ENCODE results near the gene SELE. TPM values are rescaled to one million over a fixed set of nuclear protein-coding genes. Genes with fewer than 3 reads are reported as not detected.

Gene SELE
- total and polyA plus RNA-seq, 9 of the 15 experiments (the other 6 are each of a cell fraction or from before 2014, with no cell fraction given), result 0.08 TPM; not detected in 8

DNA sequence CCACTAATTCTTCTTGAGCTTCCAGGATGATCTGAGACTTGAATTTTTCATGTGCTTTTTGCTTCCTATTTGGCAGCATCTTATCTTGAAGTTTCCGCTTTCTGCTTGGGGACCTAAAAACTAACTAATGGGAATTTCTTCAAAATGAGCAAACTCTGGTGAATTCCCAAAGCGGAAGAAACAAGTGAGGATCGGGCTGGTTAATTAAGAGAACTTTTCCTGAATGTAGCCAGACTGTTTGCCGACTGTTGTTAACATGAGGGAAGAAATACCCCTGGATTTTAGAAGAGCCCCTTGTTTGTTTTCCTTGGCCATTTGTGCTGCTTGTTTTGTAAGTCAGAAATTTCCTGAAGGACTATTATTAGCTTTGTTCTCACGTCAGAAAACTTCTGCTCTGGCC lies 6.1 kb upstream of the SELE start:
- Histone ChIP-seq H3K9me1 (ENCODE audit: control insufficient read depth, insufficient read depth, low read length) (no peaks in the 10 kb centered on the region), H3K79me2 (ENCODE audit: control insufficient read depth, insufficient read depth, low read length) (no peaks in the 10 kb centered on the region), H4K20me1 (replicated peaks; ENCODE audit: control insufficient read depth, insufficient read depth, low read length) (no peaks in the 10 kb centered on the region), H3K27ac (ENCODE audit: extremely low read depth, low read depth, low read length) (no peak overlapping the region), H3K4me1 (replicated peaks in 1 of 2; ENCODE audit: control insufficient read depth in 2 of 2, insufficient read depth in 2 of 2, low read length in 2 of 2) (no peaks in the 10 kb centered on the region), H3K9ac (ENCODE audit: insufficient read depth in 1 of 2, low read depth in 2 of 2, low read length in 2 of 2) (no peak overlapping the region), H3K9me3 (replicated peaks; ENCODE audit: control insufficient read depth, insufficient read depth, low read depth, low read length) (no peaks in the 10 kb centered on the region), H3K4me2 (ENCODE audit: insufficient read depth, low read length) (no peak overlapping the region), H3K27me3 (ENCODE audit: control insufficient read depth in 2 of 2, insufficient read depth in 2 of 2, low read length in 2 of 2) (peaks cover 0 to 6% of the 10 kb centered on the region in 2 experiments; a peak in 1 of 5 replicates), H3K4me3 (no peak overlapping the region), H3K36me3 (ENCODE audit: control insufficient read depth, insufficient read depth, low read length) (no peaks in the 10 kb centered on the region), H2AFZ (ENCODE audit: low read depth, low read length) (no peak overlapping the region)
- in situ Hi-C loops (cut with MboI), result no loop called here
- DNase-seq (ENCODE audit: extremely low read depth in 1 of 4, low spot score in 3 of 4) (no peak), FAIRE-seq (no peak), ATAC-seq (no peak)
- ChIA-PET CTCF (ENCODE audit: low intra/inter-chr PET ratio) (no interaction called here), POLR2A (no interaction called here)
- WGBS (ENCODE audit: insufficient coverage, low coverage, missing lambda C conversion rate), result 6% methylated on average over 5 of the region's 5 CpGs
- BruUV-seq (replicated peaks), result no TSS peak
- intact Hi-C loops (cut with micrococcal nuclease), result no loop called here
- TF ChIP-seq, protein P1, sequence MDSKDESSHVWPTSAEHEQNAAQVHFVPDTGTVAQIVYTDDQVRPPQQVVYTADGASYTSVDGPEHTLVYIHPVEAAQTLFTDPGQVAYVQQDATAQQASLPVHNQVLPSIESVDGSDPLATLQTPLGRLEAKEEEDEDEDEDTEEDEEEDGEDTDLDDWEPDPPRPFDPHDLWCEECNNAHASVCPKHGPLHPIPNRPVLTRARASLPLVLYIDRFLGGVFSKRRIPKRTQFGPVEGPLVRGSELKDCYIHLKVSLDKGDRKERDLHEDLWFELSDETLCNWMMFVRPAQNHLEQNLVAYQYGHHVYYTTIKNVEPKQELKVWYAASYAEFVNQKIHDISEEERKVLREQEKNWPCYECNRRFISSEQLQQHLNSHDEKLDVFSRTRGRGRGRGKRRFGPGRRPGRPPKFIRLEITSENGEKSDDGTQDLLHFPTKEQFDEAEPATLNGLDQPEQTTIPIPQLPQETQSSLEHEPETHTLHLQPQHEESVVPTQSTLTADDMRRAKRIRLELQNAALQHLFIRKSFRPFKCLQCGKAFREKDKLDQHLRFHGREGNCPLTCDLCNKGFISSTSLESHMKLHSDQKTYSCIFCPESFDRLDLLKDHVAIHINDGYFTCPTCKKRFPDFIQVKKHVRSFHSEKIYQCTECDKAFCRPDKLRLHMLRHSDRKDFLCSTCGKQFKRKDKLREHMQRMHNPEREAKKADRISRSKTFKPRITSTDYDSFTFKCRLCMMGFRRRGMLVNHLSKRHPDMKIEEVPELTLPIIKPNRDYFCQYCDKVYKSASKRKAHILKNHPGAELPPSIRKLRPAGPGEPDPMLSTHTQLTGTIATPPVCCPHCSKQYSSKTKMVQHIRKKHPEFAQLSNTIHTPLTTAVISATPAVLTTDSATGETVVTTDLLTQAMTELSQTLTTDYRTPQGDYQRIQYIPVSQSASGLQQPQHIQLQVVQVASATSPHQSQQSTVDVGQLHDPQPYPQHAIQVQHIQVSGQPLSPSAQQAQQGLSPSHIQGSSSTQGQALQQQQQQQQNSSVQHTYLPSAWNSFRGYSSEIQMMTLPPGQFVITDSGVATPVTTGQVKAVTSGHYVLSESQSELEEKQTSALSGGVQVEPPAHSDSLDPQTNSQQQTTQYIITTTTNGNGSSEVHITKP (IDR thresholded peaks at IDR 0.05; ENCODE audit: partially characterized antibody), result no peak
- TF ChIP-seq CBX2 (IDR thresholded peaks at IDR 0.05; ENCODE audit: insufficient read depth, low read length, poor library complexity, severe bottlenecking) (no peak), RBM39 (optimal IDR thresholded peaks at IDR 0.05; ENCODE audit: low read depth, low read length) (no peak), DACH1 (IDR thresholded peaks at IDR 0.05; ENCODE audit: partially characterized antibody) (no peak), SMARCA4 (IDR thresholded peaks at IDR 0.05) (no peak), ZBTB2 (IDR thresholded peaks at IDR 0.05) (no peak), FOSL1 (tag; conservative IDR thresholded peaks at IDR 0.05) (no peak), RAD21 (CRISPR knock-in tag; conservative IDR thresholded peaks at IDR 0.05 in 1 of 2, IDR thresholded peaks at IDR 0.05 in 1 of 2) (no peak), ZNF324 (CRISPR knock-in tag; IDR thresholded peaks at IDR 0.05) (no peak), E2F1 (CRISPR knock-in tag; IDR thresholded peaks at IDR 0.05) (no peak)
- TF ChIP-seq, protein P2, sequence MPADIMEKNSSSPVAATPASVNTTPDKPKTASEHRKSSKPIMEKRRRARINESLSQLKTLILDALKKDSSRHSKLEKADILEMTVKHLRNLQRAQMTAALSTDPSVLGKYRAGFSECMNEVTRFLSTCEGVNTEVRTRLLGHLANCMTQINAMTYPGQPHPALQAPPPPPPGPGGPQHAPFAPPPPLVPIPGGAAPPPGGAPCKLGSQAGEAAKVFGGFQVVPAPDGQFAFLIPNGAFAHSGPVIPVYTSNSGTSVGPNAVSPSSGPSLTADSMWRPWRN (IDR thresholded peaks at IDR 0.05; ENCODE audit: low read depth), result no peak
- TF ChIP-seq, protein P3, sequence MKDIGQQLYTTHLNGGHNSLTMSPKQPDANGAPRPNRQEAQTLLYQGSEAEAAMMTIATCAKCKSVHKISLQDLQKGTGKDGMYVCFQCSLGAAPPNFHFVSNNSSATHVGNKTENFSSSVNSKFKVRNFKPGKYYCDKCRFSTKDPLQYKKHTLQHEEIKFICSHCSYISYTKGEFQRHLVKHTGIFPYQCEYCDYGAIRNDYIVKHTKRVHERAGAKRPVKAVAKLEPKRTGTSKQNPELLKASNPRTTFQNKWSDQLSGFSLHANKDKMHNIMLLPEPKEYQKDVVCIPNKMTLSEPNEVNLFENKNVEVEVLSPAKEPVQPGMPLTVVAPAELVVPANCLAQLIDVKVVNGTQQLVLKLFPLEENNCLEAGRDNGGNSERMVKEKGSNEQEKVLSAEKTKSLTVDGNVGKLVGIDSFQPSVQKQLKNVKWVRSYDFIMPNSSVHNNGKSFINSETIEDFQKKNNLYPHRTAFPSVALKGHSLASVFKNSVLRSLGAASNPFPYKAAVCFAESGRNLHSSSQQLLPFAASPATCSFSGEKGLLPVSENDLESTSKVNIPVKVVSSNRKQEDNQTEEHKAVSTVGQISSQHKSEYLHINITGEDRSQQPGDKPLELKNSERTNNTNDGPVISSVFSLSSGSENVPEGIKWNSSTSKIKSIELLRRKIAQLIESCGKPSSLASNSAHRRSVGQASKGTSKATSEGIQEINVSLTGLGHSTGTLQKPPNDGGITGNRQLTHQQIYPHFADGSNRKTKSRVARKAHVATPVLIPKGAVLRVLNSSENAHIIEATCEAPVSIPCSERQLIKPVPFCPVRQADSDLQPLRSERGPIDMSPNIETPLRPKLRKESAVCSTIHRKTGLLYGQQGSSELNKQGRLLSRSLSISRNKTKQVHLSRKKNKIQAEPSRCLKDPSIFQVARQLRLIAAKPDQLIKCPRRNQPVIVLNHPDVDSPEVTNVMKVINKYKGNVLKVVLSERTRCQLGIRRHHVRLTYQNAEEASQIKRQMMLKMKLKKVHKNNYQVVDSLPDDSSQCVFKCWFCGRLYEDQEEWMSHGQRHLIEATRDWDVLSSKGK (CRISPR knock-in tag; IDR thresholded peaks at IDR 0.05), result no peak

All from K562 (cell line).